HCT116 (cell line): ENCODE data around the gene PDCL2. TPM values are rescaled to one million over a fixed set of nuclear protein-coding genes. Genes with fewer than 3 reads are reported as not detected.
"Not testable (repeated sequence)": the region's sequence is repeated elsewhere in the genome, so short reads cannot be mapped to it uniquely, and the experiment has no call there.

Source experiments
- ATAC-seq: fragments of 200-7000 bp; cut with Tn5 transposase; 2 replicates; pipeline ENCODE4 v1.9.1; 2020; ENCODE audit warnings: mild to moderate bottlenecking, moderate library complexity
- BruUV-seq: library from RNA; stranded (reverse); fragments of 400-500 nt; replicated peaks from 2 replicates; lab custom pipeline; 2021; lab: Mats Ljungman, UMichigan
- CTCF ChIA-PET: fragments of 300-600 bp; sonication (Branson Sonifier 250); formaldehyde crosslinking; loops from one replicate; lab custom pipeline; 2021; ENCODE audit warnings: antibody characterized with exemption; lab: Charles Lee
- POLR2A ChIA-PET: fragments of 300-600, 350-600 bp; sonication (Branson Sonifier 250); formaldehyde crosslinking; loops from one replicate; lab custom pipeline; 2021; ENCODE audit warnings: antibody characterized with exemption; lab: Charles Lee
- RAD21 ChIA-PET, 2 experiments: fragments of 300-600 bp; sonication (Branson Sonifier 250); formaldehyde crosslinking; loops; one replicate each; lab custom pipeline; 2023; ENCODE audit warnings: low total read pairs in 2 of 2; ENCODE audit not compliant: uncharacterized antibody in 2 of 2, unreplicated experiment in 2 of 2, low non-redundant PET in 1 of 2; lab: Charles Lee
- DNase-seq: peaks from one replicate; pipeline ENCODE4 v3.0.0-alpha.2; 2010; ENCODE audit warnings: low read depth, low spot score
- H2AFZ ChIP-seq: fragments of 200-600 bp; shearing (Covaris generic), sonication (generic); 2 replicates; pipeline ENCODE4 v1.6.1; 2017; ENCODE audit warnings: low read depth, mixed run types, mixed read lengths, antibody characterized with exemption, low read length; ENCODE audit not compliant: poor library complexity, severe bottlenecking
- H3K27ac ChIP-seq: 2 replicates; pipeline ENCODE4 v1.5.1; 2012; ENCODE audit warnings: low read depth, low read length
- H3K27me3 ChIP-seq: fragments of 200-600 bp; sonication (generic); 2 replicates; pipeline ENCODE4 v1.6.1; 2016; ENCODE audit warnings: mixed run types, low read length, mixed read lengths; ENCODE audit not compliant: insufficient read depth
- H3K36me3 ChIP-seq, 2 experiments: fragments of 200-500 bp in 1 of 2; fragments of 200-600 bp in 1 of 2; sonication (Bioruptor generic) in 1 of 2; sonication (generic) in 1 of 2; 2 replicates each; pipeline versions ENCODE4 v1.5.1 to v1.6.1; 2014 to 2016; ENCODE audit warnings: low read length in 2 of 2, inconsistent platforms in 1 of 2, mixed read lengths in 1 of 2, mixed run types in 1 of 2; ENCODE audit not compliant: insufficient read depth in 2 of 2, control insufficient read depth in 1 of 2
- H3K4me1 ChIP-seq, 2 experiments: fragments of 200-600 bp in 1 of 2; sonication (generic) in 1 of 2; 2 replicates each; pipeline versions ENCODE4 v1.5.1 to v1.6.1; 2012 to 2017; ENCODE audit warnings: low read length in 2 of 2, inconsistent platforms in 1 of 2, mild to moderate bottlenecking in 1 of 2, mixed read lengths in 1 of 2, mixed run types in 1 of 2, moderate library complexity in 1 of 2; ENCODE audit not compliant: insufficient read depth in 2 of 2, control insufficient read depth in 1 of 2
- H3K4me2 ChIP-seq: fragments of 200-600 bp; sonication (generic); 2 replicates; pipeline ENCODE4 v1.6.1; 2017; ENCODE audit warnings: mixed run types, low read length, mixed read lengths
- H3K4me3 ChIP-seq, 2 experiments: fragments of 200-600 bp in 1 of 2; sonication (generic) in 1 of 2; replicated peaks in 1 of 2; 2 replicates each; pipeline ENCODE4 v1.5.1; 2011 to 2016; ENCODE audit warnings: low read length in 2 of 2, control low read depth in 1 of 2, low read depth in 1 of 2, mild to moderate bottlenecking in 1 of 2, mixed read lengths in 1 of 2, mixed run types in 1 of 2
- H3K79me2 ChIP-seq: fragments of 200-600 bp; sonication (generic); 2 replicates; pipeline ENCODE4 v1.6.1; 2017; ENCODE audit warnings: mild to moderate bottlenecking, mixed run types, low read length, moderate library complexity, mixed read lengths; ENCODE audit not compliant: insufficient read depth
- H3K9ac ChIP-seq: fragments of 200-600 bp; sonication (generic); 2 replicates; pipeline ENCODE4 v1.6.1; 2016; ENCODE audit warnings: low read length, mixed read lengths
- H3K9me2 ChIP-seq: fragments of 200-600 bp; sonication (generic), shearing (Covaris generic); 2 replicates; pipeline ENCODE4 v1.6.1; 2017; ENCODE audit warnings: mixed run types, mild to moderate bottlenecking, moderate library complexity; ENCODE audit not compliant: insufficient read depth
- H3K9me3 ChIP-seq, 2 experiments: fragments of 200-500 bp in 1 of 2; fragments of 200-600 bp in 1 of 2; sonication (Bioruptor generic) in 1 of 2; sonication (generic) in 1 of 2; 2 replicates each; pipeline ENCODE4 v1.6.1; 2014 to 2017; ENCODE audit warnings: low read length in 2 of 2, mixed read lengths in 2 of 2, inconsistent platforms in 1 of 2, low read depth in 1 of 2, mild to moderate bottlenecking in 1 of 2, mixed run types in 1 of 2, moderate library complexity in 1 of 2; ENCODE audit not compliant: control insufficient read depth in 1 of 2, insufficient read depth in 1 of 2
- H4K20me1 ChIP-seq: fragments of 200-600 bp; sonication (generic), shearing (Covaris generic); 2 replicates; pipeline ENCODE4 v1.6.1; 2017; ENCODE audit warnings: mixed run types, mild to moderate bottlenecking, moderate library complexity; ENCODE audit not compliant: insufficient read depth
- CBX3 ChIP-seq: IDR thresholded peaks from 2 replicates; pipeline ENCODE4 v1.6.1; 2012; ENCODE audit warnings: low read depth
- CEBPB ChIP-seq: IDR thresholded peaks from 2 replicates; pipeline ENCODE4 v1.6.1; 2012; ENCODE audit warnings: low read depth
- EGR1 ChIP-seq: IDR thresholded peaks from 2 replicates; pipeline ENCODE4 v1.6.1; 2012; ENCODE audit warnings: low read depth
- ELF1 ChIP-seq: IDR thresholded peaks from 2 replicates; pipeline ENCODE4 v1.6.1; 2012; ENCODE audit warnings: low read depth, borderline replicate concordance
- EZH2phosphoT487 ChIP-seq: fragments of 200-600 bp; IDR thresholded peaks from 2 replicates; pipeline ENCODE4 v1.6.1; 2018; ENCODE audit warnings: antibody characterized with exemption, borderline replicate concordance
- FOSL1 ChIP-seq: IDR thresholded peaks from 2 replicates; pipeline ENCODE4 v1.6.1; 2012; ENCODE audit warnings: low read depth
- JUND ChIP-seq: IDR thresholded peaks from 2 replicates; pipeline ENCODE4 v1.6.1; 2012
- POLR2A ChIP-seq: IDR thresholded peaks from 2 replicates; pipeline ENCODE4 v1.7.0; 2011; ENCODE audit warnings: borderline replicate concordance; ENCODE audit not compliant: insufficient read depth, insufficient read length; ENCODE audit errors: extremely low read depth
- POLR2AphosphoS5 ChIP-seq: IDR thresholded peaks from 2 replicates; pipeline ENCODE4 v1.6.1; 2011; ENCODE audit warnings: mild to moderate bottlenecking, low read depth, low read length, moderate library complexity
- SIN3A ChIP-seq: IDR thresholded peaks from 2 replicates; pipeline ENCODE4 v1.6.1; 2012; ENCODE audit warnings: low read depth
- SP1 ChIP-seq: IDR thresholded peaks from 2 replicates; pipeline ENCODE4 v1.6.1; 2012; ENCODE audit warnings: low read depth
- SRF ChIP-seq: IDR thresholded peaks from 2 replicates; pipeline ENCODE4 v1.6.1; 2012; ENCODE audit warnings: low read depth
- YY1 ChIP-seq: IDR thresholded peaks from 2 replicates; pipeline ENCODE4 v1.6.1; 2011; ENCODE audit warnings: low read length, low read depth, moderate library complexity, mild to moderate bottlenecking; ENCODE audit not compliant: insufficient replicate concordance; ENCODE audit errors: extremely low read depth
- ZFX ChIP-seq: fragments of 450-650 bp; IDR thresholded peaks from 2 replicates; pipeline ENCODE4 v1.6.1; 2017
- intact Hi-C: fragments of 100-400 bp; cut with micrococcal nuclease; formaldehyde crosslinking; loops from 2 replicates; pipeline ENCODE4 v1.10.0; 2022
- total RNA-seq: library from RNA; stranded (reverse); gene quantifications from one replicate; pipeline ENCODE4 v1.2.1, GENCODE V29; 2021; ENCODE audit not compliant: unreplicated experiment
- TF ChIP-seq, protein P1 (sequence below): IDR thresholded peaks from 2 replicates; pipeline ENCODE4 v1.6.1; 2011; ENCODE audit warnings: mild to moderate bottlenecking, low read length, moderate library complexity; ENCODE audit not compliant: insufficient replicate concordance; ENCODE audit errors: extremely low read depth
- TF ChIP-seq, protein P2 (sequence below): IDR thresholded peaks from 2 replicates; pipeline ENCODE4 v1.6.1; 2012
- TF ChIP-seq, protein P3 (sequence below): IDR thresholded peaks from 2 replicates; pipeline ENCODE4 v1.6.1; 2012
- TF ChIP-seq, protein P4 (sequence below), 3 experiments: fragments of 200-600 bp in 1 of 3; sonication (generic) in 1 of 3; IDR thresholded peaks in 2 of 3; conservative IDR thresholded peaks in 1 of 3; 2 replicates each; pipeline ENCODE4 v1.5.1; 2012 to 2017; ENCODE audit warnings: low read depth in 2 of 3, low read length in 2 of 3, antibody characterized with exemption in 1 of 3, borderline replicate concordance in 1 of 3, control low read depth in 1 of 3, mild to moderate bottlenecking in 1 of 3, mixed read lengths in 1 of 3, mixed run types in 1 of 3, moderate library complexity in 1 of 3; ENCODE audit not compliant: insufficient read depth in 1 of 3

PDCL2 gene
- total RNA-seq, 1 experiment from 2014 or later: 0.47 TPM

DNA sequence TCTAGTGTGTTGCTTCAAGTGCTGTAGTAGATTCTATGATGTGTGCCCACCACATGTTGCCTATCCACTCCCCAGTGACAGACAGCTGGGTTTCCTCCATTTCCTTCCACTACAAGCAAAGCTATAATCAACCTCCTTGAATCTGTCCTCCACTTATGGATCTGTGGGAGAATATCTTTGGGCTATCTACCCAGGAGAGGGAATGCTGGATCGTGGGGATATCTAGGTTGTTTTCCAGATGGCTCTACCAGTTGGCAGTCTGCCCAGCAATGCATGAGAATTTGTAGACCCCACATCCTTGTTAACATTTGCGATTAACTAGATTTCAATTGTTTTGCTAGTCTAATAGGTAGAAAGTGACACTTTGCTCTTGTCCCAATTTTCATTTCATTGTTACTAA is 33.8 kb upstream of the PDCL2 start:
- Histone ChIP-seq H3K9ac (no peak overlapping the region), H3K27me3 (no peaks in the 10 kb centered on the region), H3K27ac (no peak overlapping the region), H3K79me2 (peaks cover 28% of the 10 kb centered on the region), H3K4me1 (no peaks in the 10 kb centered on the region), H4K20me1 (no peaks in the 10 kb centered on the region), H2AFZ (no peak overlapping the region), H3K9me3 (no peaks in the 10 kb centered on the region), H3K4me2 (no peak overlapping the region), H3K4me3 (no peak overlapping the region), H3K36me3 (peaks cover 5 to 19% of the 10 kb centered on the region in 2 experiments), H3K9me2 (no peaks in the 10 kb centered on the region)
- no peak for DNase-seq
- ATAC-seq: no peak
- intact Hi-C loops: no loop called here
- ChIA-PET RAD21 (no interaction called here), CTCF (no interaction called here), POLR2A (no interaction called here)
- TF ChIP-seq, protein P1, sequence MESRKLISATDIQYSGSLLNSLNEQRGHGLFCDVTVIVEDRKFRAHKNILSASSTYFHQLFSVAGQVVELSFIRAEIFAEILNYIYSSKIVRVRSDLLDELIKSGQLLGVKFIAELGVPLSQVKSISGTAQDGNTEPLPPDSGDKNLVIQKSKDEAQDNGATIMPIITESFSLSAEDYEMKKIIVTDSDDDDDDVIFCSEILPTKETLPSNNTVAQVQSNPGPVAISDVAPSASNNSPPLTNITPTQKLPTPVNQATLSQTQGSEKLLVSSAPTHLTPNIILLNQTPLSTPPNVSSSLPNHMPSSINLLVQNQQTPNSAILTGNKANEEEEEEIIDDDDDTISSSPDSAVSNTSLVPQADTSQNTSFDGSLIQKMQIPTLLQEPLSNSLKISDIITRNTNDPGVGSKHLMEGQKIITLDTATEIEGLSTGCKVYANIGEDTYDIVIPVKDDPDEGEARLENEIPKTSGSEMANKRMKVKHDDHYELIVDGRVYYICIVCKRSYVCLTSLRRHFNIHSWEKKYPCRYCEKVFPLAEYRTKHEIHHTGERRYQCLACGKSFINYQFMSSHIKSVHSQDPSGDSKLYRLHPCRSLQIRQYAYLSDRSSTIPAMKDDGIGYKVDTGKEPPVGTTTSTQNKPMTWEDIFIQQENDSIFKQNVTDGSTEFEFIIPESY: no peak
- TF ChIP-seq ZFX (no peak), SP1 (no peak), ELF1 (no peak), EZH2phosphoT487 (no peak), POLR2AphosphoS5 (no peak), YY1 (no peak), SRF (no peak), SIN3A (no peak), FOSL1 (no peak), EGR1 (no peak), JUND (no peak), CBX3 (no peak), CEBPB (no peak), POLR2A (no peak)
- TF ChIP-seq, protein P2, sequence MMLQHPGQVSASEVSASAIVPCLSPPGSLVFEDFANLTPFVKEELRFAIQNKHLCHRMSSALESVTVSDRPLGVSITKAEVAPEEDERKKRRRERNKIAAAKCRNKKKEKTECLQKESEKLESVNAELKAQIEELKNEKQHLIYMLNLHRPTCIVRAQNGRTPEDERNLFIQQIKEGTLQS: no peak
- TF ChIP-seq, protein P3, sequence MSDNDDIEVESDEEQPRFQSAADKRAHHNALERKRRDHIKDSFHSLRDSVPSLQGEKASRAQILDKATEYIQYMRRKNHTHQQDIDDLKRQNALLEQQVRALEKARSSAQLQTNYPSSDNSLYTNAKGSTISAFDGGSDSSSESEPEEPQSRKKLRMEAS: no peak
- TF ChIP-seq, protein P4, sequence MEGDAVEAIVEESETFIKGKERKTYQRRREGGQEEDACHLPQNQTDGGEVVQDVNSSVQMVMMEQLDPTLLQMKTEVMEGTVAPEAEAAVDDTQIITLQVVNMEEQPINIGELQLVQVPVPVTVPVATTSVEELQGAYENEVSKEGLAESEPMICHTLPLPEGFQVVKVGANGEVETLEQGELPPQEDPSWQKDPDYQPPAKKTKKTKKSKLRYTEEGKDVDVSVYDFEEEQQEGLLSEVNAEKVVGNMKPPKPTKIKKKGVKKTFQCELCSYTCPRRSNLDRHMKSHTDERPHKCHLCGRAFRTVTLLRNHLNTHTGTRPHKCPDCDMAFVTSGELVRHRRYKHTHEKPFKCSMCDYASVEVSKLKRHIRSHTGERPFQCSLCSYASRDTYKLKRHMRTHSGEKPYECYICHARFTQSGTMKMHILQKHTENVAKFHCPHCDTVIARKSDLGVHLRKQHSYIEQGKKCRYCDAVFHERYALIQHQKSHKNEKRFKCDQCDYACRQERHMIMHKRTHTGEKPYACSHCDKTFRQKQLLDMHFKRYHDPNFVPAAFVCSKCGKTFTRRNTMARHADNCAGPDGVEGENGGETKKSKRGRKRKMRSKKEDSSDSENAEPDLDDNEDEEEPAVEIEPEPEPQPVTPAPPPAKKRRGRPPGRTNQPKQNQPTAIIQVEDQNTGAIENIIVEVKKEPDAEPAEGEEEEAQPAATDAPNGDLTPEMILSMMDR (IDR thresholded peaks at IDR 0.05 in 2 of 3, conservative IDR thresholded peaks at IDR 0.05 in 1 of 3; ENCODE audit: borderline replicate concordance in 1 of 3, insufficient read depth in 1 of 3, low read depth in 2 of 3, low read length in 2 of 3): no peak
- BruUV-seq: no TSS peak

DNA sequence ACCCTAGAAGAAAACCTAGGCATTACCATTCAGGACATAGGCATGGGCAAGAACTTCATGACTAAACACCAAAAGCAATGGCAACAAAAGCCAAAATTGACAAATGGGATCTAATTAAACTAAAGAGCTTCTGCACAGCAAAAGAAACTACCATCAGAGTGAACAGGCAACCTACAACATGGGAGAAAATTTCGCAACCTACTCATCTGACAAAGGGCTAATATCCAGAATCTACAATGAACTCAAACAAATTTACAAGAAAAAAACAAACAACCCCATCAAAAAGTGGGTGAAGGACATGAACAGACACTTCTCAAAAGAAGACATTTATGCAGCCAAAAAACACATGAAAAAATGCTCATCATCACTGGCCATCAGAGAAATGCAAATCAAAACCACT is 32.0 kb upstream of the PDCL2 start:
- CTCF ChIA-PET, ATAC-seq, RAD21 ChIA-PET, H4K20me1 ChIP-seq, POLR2A ChIA-PET, H3K27me3 ChIP-seq, H3K9ac ChIP-seq, BruUV-seq, intact Hi-C loops, H3K9me3 ChIP-seq, H3K4me3 ChIP-seq, H3K4me1 ChIP-seq, H3K4me2 ChIP-seq, DNase-seq, H3K27ac ChIP-seq, H3K9me2 ChIP-seq, H2AFZ ChIP-seq: not testable (repeated sequence)
- Histone ChIP-seq H3K79me2 (peaks cover 14% of the 10 kb centered on the region), H3K36me3 (peaks cover 5 to 19% of the 10 kb centered on the region in 2 experiments)
